ENCODE data around the gene KDM4C.
A peak's percentile ranks its signal among the peaks of the same experiment; 100 is the strongest.
"Not testable (repeated sequence)": the region's sequence is repeated elsewhere in the genome, so short reads cannot be mapped to it uniquely, and the experiment has no call there.

KDM4C gene

DNA sequence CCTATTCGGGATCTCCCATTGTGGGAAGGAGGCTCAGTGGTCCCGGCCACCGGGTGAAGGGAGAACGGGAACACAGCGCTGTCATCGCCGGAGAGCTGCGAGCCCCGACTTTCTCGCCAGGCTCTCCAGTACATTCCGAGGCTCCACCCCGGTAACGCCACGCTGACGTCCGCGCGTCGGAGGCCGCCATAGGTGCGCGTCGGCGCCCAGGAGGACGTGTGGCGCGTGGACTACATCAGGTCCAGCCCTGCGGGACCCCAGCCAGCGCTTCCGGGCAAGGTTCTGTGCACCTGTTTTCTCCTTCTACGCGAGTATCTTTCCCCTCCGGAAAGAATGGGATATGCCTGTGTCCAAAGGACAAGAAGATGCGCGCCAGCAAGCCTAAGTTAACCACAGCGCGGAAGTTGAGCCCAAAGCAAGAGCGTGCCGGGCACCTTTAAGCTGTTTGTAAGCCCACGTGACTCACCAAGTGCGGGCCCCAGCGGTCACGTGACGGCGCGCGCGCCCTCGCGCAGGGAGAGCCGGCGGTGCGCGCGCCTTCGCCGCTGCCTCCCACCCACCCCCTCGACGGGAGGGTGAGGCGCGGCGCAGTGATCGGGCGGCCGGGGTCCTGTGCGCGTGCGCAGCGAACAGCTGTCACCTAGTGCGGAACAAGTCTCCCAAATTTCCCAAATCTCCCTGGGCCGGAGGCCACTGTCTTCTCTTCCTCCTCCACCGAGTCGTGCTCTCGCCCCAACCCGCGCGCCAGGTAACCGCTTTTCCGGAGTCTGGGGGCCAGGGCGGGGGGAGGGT, at the start of gene KDM4C:
KDM4C (plus strand) TSS at position 518 of the 792 bp plus-strand sequence. CDS start 35,016 bp downstream, outside the sequence.
- Mint-ChIP-seq H3K4me3 (peak within 1 kb of the TSS; percentile 91), H3K27me3 (no peaks in the 10 kb centered on the region), H3K9me3 (no peaks in the 10 kb centered on the region), H3K4me1 (peaks cover 35% of the 10 kb centered on the region), H3K36me3 (no peaks in the 10 kb centered on the region), H3K27ac (peak within 1 kb of the TSS; percentile 100)
- peak; percentile 94 for ATAC-seq

DNA sequence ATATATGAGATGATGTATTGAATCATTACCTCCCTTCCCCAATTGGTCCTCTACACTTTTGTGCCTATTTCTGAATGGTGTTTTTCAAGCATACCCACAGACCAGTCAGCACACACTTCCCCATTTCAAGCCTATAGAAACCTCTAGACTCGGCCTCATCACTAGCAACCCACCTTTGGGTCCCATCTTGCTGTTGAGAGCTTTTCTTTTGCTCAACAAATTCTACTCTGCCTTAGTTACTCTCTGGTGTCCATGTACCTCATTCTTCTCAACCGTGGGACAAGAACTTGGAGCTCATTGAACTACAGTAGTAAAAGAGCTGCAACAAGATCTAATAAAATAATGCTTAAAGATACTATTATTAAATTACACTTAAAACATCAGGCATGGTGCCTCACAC, 49.0 kb upstream of the KDM4C start:
- ATAC-seq, result no peak
- peaks cover 4% of the 10 kb centered on the region for H3K9me3 Mint-ChIP-seq

DNA sequence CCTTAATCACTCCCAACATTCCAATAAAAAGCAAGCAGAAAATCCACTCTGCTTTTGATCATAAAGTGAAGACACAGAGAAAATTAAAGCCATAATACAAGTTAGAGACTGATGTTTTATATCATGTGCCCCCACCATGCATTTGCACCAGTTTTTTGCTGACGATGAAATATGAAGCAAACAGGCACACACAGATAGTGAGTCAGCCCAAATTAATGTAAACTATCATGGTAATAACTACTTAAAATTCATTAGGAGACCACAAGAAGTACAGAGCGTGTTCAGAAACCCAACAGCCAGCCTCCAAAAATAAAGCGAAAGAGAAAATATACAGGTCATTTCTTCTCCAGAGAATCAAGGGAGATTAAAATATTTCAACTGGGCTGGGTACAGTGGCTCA, 46.4 kb upstream of the KDM4C start:
- H3K4me3 Mint-ChIP-seq, result no peak overlapping the region

More for the DNA sequence above, 49.0 kb upstream of the KDM4C start:
- no peak overlapping the region for H3K27ac Mint-ChIP-seq
- H3K36me3 Mint-ChIP-seq, result peaks cover 5% of the 10 kb centered on the region
- H3K4me3 Mint-ChIP-seq, result no peak overlapping the region
- H3K27me3 Mint-ChIP-seq, result no peaks in the 10 kb centered on the region
- H3K4me1 Mint-ChIP-seq, result peaks cover 9% of the 10 kb centered on the region

GRCh38 chr9:6712041-6712440, 45.7 kb upstream of the KDM4C start:
- no peak for ATAC-seq
- no peak overlapping the region for H3K27ac Mint-ChIP-seq
- peaks cover 4% of the 10 kb centered on the region for H3K9me3 Mint-ChIP-seq
- no peak overlapping the region for H3K4me3 Mint-ChIP-seq
- no peaks in the 10 kb centered on the region for H3K27me3 Mint-ChIP-seq
- H3K36me3 Mint-ChIP-seq, result peaks cover 5% of the 10 kb centered on the region
- peaks cover 13% of the 10 kb centered on the region for H3K4me1 Mint-ChIP-seq

More for the DNA sequence above, 46.4 kb upstream of the KDM4C start:
- no peaks in the 10 kb centered on the region for H3K27me3 Mint-ChIP-seq
- peaks cover 7% of the 10 kb centered on the region for H3K4me1 Mint-ChIP-seq
- no peak for ATAC-seq
- peaks cover 5% of the 10 kb centered on the region for H3K36me3 Mint-ChIP-seq
- H3K9me3 Mint-ChIP-seq, result peaks cover 4% of the 10 kb centered on the region
- no peak overlapping the region for H3K27ac Mint-ChIP-seq

DNA sequence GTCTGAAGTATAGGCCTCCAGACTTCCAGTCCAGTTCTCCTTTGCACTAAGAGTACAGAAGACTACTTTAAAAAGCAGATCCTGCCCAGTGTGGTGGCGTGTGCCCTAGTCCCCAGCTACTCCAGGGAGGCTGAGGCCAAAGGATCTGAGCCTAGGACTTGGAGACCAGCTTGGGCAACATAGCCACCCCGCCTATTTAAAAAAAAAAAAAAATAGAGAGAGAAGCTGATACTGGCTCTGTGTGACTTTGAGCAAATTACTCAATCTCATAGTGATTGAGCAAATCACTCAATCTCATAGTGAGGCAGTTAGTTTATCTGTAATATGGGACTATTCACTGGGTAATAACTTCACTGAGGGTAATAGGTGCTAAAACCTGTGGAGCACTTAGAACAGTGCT, 43.6 kb upstream of the KDM4C start:
- Mint-ChIP-seq H3K4me3 (no peak overlapping the region), H3K36me3 (no peaks in the 10 kb centered on the region), H3K4me1 (peaks cover 24% of the 10 kb centered on the region), H3K27me3 (no peaks in the 10 kb centered on the region), H3K9me3 (no peaks in the 10 kb centered on the region), H3K27ac (no peak overlapping the region)
- ATAC-seq, result no peak

DNA sequence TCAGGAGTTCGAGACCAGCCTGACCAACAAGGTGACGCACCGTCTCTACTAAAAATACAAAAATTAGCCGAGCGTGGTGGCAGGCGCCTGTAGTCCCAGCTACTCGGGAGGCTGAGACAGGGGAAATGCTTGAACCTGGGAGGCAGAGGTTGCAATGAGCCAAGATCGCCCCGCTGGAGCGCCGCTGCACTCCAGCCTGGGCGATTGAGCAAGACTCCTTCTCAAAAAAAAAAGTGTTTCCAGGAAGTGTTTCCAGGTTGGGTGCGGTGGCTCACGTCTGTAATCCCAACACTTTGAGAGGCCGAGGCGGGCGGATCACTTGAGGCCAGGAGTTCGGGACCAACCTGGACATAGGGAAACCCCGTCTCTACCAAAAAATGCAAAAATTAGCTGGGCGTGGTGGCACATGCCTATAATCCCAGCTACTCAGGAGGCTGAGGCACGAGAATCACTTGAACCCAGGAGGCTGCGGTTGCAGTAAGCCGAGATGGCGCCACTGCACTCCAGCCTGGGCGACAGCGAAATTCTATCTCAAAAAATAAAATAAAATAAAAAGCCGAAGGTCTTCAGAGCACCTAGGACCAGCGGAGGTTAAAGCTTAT, 42.5 kb upstream of the KDM4C start:
- Mint-ChIP-seq H3K4me1 (peaks cover 24% of the 10 kb centered on the region), H3K4me3 (peak overlapping the region; percentile 89), H3K27ac (peak overlapping the region; percentile 95)
- not testable (repeated sequence) for H3K9me3 Mint-ChIP-seq, H3K27me3 Mint-ChIP-seq, ATAC-seq, H3K36me3 Mint-ChIP-seq

- no peaks in the 10 kb centered on the region for H3K27me3 Mint-ChIP-seq
- peak overlapping the region; percentile 89 for H3K4me3 Mint-ChIP-seq
- H3K36me3 Mint-ChIP-seq, result no peaks in the 10 kb centered on the region
- peak overlapping the region; percentile 95 for H3K27ac Mint-ChIP-seq
- peak; percentile 96 for ATAC-seq
- no peaks in the 10 kb centered on the region for H3K9me3 Mint-ChIP-seq
- peaks cover 24% of the 10 kb centered on the region for H3K4me1 Mint-ChIP-seq
Observed at GRCh38 chr9:6715755-6716643, 41.8 kb upstream of the KDM4C start.

DNA sequence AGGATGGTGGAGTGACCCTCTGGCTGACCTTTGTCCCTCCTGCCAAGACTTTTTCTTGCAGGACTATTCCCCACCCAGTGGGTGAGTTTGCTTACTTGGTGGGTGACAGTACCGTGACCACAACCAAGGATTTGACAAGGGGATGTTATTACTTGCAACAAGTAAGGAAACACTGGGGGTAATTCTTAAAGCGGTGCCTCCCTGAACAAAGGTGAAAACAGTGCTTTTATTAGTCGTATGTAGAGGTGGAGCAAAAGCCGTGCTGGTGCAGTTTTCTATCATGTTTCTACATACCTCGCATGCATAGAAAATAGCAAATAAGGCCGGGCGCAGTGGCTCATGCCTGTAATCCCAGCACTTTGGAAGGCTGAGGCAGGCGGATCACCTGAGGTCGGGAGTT, 41.0 kb upstream of the KDM4C start:
- Mint-ChIP-seq H3K36me3 (no peaks in the 10 kb centered on the region), H3K27ac (peak overlapping the region; percentile 95), H3K27me3 (no peaks in the 10 kb centered on the region), H3K9me3 (no peaks in the 10 kb centered on the region), H3K4me3 (peak overlapping the region; percentile 89), H3K4me1 (peaks cover 24% of the 10 kb centered on the region)
- ATAC-seq, result no peak

DNA sequence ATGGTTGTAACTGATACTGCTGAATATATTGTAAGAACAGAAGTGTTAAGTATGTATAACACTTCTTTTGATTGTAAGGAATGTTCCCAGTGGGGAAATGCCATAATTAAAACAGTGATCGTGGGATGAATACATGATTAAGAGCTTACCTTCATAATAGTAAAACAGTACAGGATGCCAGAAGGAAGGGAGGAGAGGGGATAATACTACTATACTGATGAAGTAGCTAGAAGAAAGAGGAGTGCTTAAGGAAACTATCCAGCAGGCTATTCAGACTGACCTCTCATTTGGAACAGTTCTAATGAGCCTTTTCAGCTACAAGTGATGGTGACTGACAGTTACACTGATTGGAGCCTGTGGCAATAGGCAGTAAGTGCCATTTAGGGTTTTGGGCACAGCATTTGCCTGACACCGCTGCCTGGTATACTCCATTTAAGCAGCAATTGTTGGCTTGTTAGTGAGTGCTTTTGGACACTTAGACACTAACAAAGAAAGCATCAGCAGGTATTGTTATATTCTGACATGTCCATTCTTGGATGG, 33.8 kb upstream of the KDM4C start:
- H3K27ac Mint-ChIP-seq, result peak overlapping the region; percentile 99
- no peak overlapping the region for H3K4me3 Mint-ChIP-seq
- ATAC-seq, result no peak

DNA sequence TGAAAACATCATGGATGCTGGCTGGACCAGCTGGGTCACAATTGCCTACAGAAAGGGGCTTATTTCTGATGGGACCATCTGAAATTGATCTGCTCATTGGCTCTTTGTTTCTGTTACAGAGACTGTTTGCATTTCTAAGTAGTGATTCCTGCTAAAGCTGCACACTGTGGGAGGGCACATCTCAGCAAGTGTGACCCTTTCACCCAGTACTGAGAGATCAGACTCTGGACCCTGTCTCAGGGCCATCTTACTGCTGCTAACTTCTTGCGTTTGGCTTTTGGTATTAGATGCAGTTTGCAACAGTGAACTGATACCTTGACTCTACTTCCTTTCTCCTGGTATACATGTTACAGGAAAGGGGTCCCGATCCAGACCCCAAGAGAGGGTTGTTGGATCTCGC, 24.5 kb upstream of the KDM4C start:
- ATAC-seq, result no peak
- Mint-ChIP-seq H3K36me3 (peaks cover 8% of the 10 kb centered on the region), H3K27ac (no peak overlapping the region), H3K4me1 (no peaks in the 10 kb centered on the region), H3K4me3 (no peak overlapping the region), H3K27me3 (no peaks in the 10 kb centered on the region), H3K9me3 (peaks cover 4% of the 10 kb centered on the region)

More for the DNA sequence above, 33.8 kb upstream of the KDM4C start:
- no peaks in the 10 kb centered on the region for H3K27me3 Mint-ChIP-seq
- H3K4me1 Mint-ChIP-seq, result peaks cover 24% of the 10 kb centered on the region
- no peaks in the 10 kb centered on the region for H3K36me3 Mint-ChIP-seq
- H3K9me3 Mint-ChIP-seq, result no peaks in the 10 kb centered on the region

GRCh38 chr9:6733831-6734230, 23.9 kb upstream of the KDM4C start:
- no peak overlapping the region for H3K27ac Mint-ChIP-seq
- peaks cover 4% of the 10 kb centered on the region for H3K9me3 Mint-ChIP-seq
- H3K4me1 Mint-ChIP-seq, result peaks cover under 1% of the 10 kb centered on the region
- H3K4me3 Mint-ChIP-seq, result no peak overlapping the region
- peaks cover 8% of the 10 kb centered on the region for H3K36me3 Mint-ChIP-seq
- H3K27me3 Mint-ChIP-seq, result no peaks in the 10 kb centered on the region
- no peak for ATAC-seq

DNA sequence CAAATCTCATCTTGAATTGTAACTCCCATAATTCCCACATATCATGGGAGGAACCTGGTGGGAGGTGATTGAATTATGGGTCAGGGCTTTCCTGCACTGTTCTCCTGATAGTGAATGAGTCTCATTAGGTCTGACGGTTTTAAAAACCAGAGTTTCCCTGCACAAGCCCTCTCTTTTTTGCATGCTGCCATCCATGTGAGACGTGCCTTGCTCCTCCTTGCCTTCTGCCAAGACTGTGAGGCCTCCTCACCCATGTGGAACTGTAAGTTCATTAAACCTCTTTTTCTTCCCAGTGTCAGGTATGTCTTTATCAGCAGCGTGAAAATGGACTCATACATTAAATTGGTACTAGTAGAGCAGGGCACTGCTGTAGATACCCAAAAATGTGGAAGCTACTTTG, 22.4 kb upstream of the KDM4C start:
- H3K9me3 Mint-ChIP-seq, result peaks cover 4% of the 10 kb centered on the region
- no peak overlapping the region for H3K4me3 Mint-ChIP-seq
- peaks cover 8% of the 10 kb centered on the region for H3K36me3 Mint-ChIP-seq
- ATAC-seq, result no peak
- no peak overlapping the region for H3K27ac Mint-ChIP-seq
- H3K27me3 Mint-ChIP-seq, result no peaks in the 10 kb centered on the region
- peaks cover 7% of the 10 kb centered on the region for H3K4me1 Mint-ChIP-seq

DNA sequence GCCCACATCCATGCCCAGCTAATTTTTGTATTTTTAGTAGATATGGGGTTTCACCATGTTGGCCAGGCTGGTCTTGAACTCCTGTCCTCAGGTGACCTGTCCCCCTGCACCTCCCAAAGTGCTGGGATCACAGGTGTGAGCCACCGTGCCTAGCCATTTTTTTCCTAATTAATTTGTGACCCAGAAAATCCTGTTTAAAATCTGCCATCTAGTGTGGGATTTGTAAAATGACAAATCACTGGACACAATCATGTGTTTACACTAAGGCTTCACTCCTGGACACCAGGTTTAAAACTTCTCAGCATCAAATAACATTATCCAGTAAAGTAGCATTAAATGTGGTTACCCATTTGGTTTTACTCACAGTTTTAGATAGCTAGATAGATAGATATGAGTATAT, 18.6 kb upstream of the KDM4C start:
- Mint-ChIP-seq H3K27ac (no peak overlapping the region), H3K36me3 (peaks cover 8% of the 10 kb centered on the region), H3K4me1 (peaks cover 7% of the 10 kb centered on the region), H3K27me3 (no peaks in the 10 kb centered on the region), H3K4me3 (no peak overlapping the region), H3K9me3 (peaks cover 4% of the 10 kb centered on the region)
- no peak for ATAC-seq

DNA sequence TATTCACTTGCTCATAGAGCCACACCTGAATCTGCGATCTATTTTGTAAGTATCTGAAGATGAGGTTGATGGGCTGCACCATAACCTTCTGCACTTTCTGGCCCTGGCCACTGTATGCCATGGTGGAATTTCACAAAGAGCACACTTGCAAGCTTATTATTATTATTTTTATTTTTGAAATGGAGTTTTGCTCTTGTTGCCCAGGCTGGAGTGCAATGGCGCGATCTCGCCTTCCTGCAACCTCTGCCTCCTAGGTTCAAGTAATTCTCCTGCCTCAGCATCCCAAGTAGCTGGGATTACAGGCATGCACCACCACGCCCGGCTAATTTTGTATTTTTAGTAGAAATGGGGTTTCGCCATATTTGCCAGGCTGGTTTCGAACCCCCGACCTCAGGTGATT, 8.9 kb upstream of the KDM4C start:
- ATAC-seq, H3K4me3 Mint-ChIP-seq, H3K27me3 Mint-ChIP-seq, H3K36me3 Mint-ChIP-seq, H3K9me3 Mint-ChIP-seq: not testable (repeated sequence)
- H3K27ac Mint-ChIP-seq, result peak overlapping the region; percentile 98
- peaks cover 17% of the 10 kb centered on the region for H3K4me1 Mint-ChIP-seq

- H3K27ac Mint-ChIP-seq, ATAC-seq, H3K9me3 Mint-ChIP-seq, H3K4me3 Mint-ChIP-seq, H3K36me3 Mint-ChIP-seq, H3K27me3 Mint-ChIP-seq: not testable (repeated sequence)
- peaks cover 28% of the 10 kb centered on the region for H3K4me1 Mint-ChIP-seq
Observed at GRCh38 chr9:6754861-6755260, 2.9 kb upstream of the KDM4C start.

All from stimulated activated memory B cell treated with anti-CD40 and anti-IgM and Interleukin-4, amounts not matched to agents 10 μg/mL and 1 μg/mL and 100 μg/mL, for 72 hours (primary cell).